GM23338 (cell line): ENCODE measurements around the gene MMP19.

Experiments
- CREB1 ChIP-seq: fragments of 250-450 bp; sonication (Bioruptor Pico); IDR thresholded peaks from 2 replicates; pipeline ENCODE4 v1.5.0; 2020; ENCODE audit warnings: low read depth, mild to moderate bottlenecking, moderate library complexity
- CTCF ChIP-seq, 2 experiments: fragments of 200-600 bp in 1 of 2; sonication (generic) in 1 of 2; conservative IDR thresholded peaks; 2 replicates each; pipeline versions ENCODE4 v1.5.1 to v1.6.1; 2016 to 2017; ENCODE audit warnings: antibody characterized with exemption in 2 of 2, low read depth in 2 of 2, mild to moderate bottlenecking in 2 of 2, moderate library complexity in 1 of 2
- EZH2 ChIP-seq: fragments of 200-600 bp; sonication (generic); IDR thresholded peaks from one replicate; pipeline ENCODE4 v1.8.0; 2017; ENCODE audit warnings: antibody characterized with exemption, mild to moderate bottlenecking, low read depth; ENCODE audit not compliant: unreplicated experiment
- EZH2phosphoT487 ChIP-seq: fragments of 200-600 bp; sonication (generic); IDR thresholded peaks from one replicate; pipeline ENCODE4 v1.8.1; 2018; ENCODE audit warnings: antibody characterized with exemption; ENCODE audit not compliant: unreplicated experiment
- JUNB ChIP-seq: IDR thresholded peaks from one replicate; pipeline ENCODE4 v1.6.1; 2016; ENCODE audit warnings: antibody characterized with exemption; ENCODE audit not compliant: unreplicated experiment
- NANOG ChIP-seq: IDR thresholded peaks from 2 replicates; pipeline ENCODE4 v1.6.1; 2016; ENCODE audit warnings: antibody characterized with exemption, borderline replicate concordance
- POLR2AphosphoS5 ChIP-seq: IDR thresholded peaks from 2 replicates; pipeline ENCODE4 v1.6.1; 2016; ENCODE audit warnings: antibody characterized with exemption, low read depth
- ZNF114 ChIP-seq: fragments of 250-450 bp; sonication (Bioruptor Pico); IDR thresholded peaks from 2 replicates; pipeline ENCODE4 v1.5.0; 2020; ENCODE audit warnings: mild to moderate bottlenecking, moderate library complexity
- TF ChIP-seq, protein P1 (sequence below): IDR thresholded peaks from 2 replicates; pipeline ENCODE4 v1.6.1; 2016; ENCODE audit warnings: antibody characterized with exemption
- TF ChIP-seq, protein P2 (sequence below): IDR thresholded peaks from one replicate; pipeline ENCODE4 v1.6.1; 2018; ENCODE audit warnings: antibody characterized with exemption; ENCODE audit not compliant: unreplicated experiment

GRCh38 chr12:55818886-55819285 is 23.9 kb downstream of the MMP19 start:
- TF ChIP-seq EZH2 (no peak), CTCF (conservative IDR thresholded peaks at IDR 0.05; ENCODE audit: low read depth in 2 of 2) (no peak), EZH2phosphoT487 (no peak), CREB1 (CRISPR knock-in tag) (no peak), JUNB (no peak), POLR2AphosphoS5 (no peak), ZNF114 (no peak), NANOG (no peak)
- TF ChIP-seq, protein P1, sequence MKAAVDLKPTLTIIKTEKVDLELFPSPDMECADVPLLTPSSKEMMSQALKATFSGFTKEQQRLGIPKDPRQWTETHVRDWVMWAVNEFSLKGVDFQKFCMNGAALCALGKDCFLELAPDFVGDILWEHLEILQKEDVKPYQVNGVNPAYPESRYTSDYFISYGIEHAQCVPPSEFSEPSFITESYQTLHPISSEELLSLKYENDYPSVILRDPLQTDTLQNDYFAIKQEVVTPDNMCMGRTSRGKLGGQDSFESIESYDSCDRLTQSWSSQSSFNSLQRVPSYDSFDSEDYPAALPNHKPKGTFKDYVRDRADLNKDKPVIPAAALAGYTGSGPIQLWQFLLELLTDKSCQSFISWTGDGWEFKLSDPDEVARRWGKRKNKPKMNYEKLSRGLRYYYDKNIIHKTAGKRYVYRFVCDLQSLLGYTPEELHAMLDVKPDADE: no peak
- TF ChIP-seq, protein P2, sequence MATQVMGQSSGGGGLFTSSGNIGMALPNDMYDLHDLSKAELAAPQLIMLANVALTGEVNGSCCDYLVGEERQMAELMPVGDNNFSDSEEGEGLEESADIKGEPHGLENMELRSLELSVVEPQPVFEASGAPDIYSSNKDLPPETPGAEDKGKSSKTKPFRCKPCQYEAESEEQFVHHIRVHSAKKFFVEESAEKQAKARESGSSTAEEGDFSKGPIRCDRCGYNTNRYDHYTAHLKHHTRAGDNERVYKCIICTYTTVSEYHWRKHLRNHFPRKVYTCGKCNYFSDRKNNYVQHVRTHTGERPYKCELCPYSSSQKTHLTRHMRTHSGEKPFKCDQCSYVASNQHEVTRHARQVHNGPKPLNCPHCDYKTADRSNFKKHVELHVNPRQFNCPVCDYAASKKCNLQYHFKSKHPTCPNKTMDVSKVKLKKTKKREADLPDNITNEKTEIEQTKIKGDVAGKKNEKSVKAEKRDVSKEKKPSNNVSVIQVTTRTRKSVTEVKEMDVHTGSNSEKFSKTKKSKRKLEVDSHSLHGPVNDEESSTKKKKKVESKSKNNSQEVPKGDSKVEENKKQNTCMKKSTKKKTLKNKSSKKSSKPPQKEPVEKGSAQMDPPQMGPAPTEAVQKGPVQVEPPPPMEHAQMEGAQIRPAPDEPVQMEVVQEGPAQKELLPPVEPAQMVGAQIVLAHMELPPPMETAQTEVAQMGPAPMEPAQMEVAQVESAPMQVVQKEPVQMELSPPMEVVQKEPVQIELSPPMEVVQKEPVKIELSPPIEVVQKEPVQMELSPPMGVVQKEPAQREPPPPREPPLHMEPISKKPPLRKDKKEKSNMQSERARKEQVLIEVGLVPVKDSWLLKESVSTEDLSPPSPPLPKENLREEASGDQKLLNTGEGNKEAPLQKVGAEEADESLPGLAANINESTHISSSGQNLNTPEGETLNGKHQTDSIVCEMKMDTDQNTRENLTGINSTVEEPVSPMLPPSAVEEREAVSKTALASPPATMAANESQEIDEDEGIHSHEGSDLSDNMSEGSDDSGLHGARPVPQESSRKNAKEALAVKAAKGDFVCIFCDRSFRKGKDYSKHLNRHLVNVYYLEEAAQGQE: no peak
